ENCODE data around the gene IRF9.

GRCh38 chr14:24115422-24116127 is 45.5 kb upstream of the IRF9 start:
- TF ChIP-seq CTCF (IDR thresholded peaks at IDR 0.05 in 8 of 11, conservative IDR thresholded peaks at IDR 0.05 in 3 of 11) (no peak), POLR2A (IDR thresholded peaks at IDR 0.05) (no peak), POLR2AphosphoS5 (IDR thresholded peaks at IDR 0.05) (no peak)

Data from spleen (tissue), 7 donors.